ENCODE data around the gene TPH2.

TPH2 gene

DNA sequence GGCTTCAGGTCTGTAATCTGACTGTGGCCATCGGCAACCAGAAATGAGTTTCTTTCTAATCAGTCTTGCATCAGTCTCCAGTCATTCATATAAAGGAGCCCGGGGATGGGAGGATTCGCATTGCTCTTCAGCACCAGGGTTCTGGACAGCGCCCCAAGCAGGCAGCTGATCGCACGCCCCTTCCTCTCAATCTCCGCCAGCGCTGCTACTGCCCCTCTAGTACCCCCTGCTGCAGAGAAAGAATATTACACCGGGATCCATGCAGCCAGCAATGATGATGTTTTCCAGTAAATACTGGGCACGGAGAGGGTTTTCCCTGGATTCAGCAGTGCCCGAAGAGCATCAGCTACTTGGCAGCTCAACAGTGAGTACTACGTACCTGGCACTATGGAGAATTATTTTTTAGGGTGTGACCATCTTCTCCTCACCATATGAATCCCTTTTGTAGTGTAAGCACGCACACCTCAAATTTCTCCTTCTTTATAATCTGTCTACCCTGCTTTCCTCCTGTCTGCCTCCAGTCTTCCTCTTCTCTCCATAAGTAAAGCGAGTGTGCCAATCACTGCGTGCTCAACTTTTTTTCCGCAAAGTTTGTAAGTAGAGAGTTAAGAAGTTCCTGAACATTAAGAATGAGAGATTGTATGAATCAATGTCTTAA, at the start of gene TPH2:
TPH2 (plus strand) TSS at position 118 of the 658 bp plus-strand sequence; CDS start at position 260, 142 bp downstream.
- DNase-seq: peak; percentile 44

DNA sequence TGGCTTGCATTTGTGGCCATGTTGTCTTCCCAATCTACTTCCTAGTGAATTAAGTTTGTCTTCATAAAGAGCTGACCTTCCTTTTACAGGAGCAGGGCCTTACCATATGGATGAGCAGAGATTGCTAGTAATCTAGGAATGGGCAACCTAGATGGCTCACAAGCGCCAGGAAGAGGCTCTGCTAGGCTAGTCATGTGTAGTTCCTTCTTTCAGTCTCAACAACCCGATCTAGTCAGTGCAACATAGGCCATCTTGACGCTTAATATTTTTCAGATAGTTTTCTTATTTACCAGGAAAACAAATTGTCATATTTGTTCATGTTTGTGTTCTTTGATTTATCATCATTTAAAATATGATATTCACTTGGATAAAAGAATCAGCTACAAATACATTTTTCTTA, 48.2 kb upstream of the TPH2 start:
- DNase-seq: no peak

DNA sequence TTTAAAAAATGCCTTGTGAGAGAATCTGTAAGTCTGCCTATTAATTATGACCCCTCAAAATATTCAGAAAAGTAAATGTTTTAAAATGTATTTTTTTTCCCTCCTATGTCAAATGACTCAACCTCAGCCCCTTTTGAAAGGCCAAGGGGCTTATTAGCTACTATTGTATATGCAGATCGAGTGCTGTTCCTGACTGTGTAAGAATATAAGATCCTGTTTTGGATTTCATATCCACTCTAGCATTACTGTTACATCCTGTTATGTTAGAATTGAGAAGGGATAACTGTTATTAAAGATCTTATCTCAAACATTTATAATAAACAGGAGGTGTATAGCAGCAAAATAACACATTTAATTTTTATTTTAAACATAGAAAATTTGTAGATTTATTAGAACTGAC, 46.6 kb upstream of the TPH2 start:
- no peak for DNase-seq

DNA sequence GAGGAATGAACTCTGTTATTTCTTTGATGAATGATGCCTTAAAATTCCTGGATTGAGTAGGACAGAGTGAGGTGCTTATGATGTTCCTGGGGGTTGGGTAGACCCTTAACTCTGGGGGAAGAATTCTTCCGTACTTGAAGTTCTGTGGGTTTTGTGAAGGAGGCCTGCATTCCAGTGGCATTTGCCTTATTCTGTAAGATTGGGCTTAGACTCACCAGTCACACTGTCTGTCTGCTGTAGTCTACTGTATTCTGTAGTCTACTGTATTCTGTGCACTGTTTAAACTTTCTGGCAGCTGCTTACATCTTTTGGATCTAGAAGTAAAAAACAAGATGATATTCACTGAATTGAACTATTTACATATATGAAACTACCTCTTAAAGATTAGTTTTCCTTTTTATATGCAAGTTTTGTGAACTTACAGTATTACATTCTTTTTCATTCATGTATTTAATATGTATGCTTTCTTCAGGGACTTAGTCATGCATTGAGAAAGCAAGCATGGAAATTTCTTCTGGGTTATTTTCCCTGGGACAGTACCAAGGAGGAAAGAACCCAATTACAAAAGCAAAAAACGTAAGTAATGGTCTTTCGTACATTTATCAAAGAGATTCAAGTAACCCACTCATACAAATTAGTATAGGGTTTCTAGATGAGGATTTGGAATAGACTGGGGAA, 42.3 kb upstream of the TPH2 start:
- no peak for DNase-seq

DNA sequence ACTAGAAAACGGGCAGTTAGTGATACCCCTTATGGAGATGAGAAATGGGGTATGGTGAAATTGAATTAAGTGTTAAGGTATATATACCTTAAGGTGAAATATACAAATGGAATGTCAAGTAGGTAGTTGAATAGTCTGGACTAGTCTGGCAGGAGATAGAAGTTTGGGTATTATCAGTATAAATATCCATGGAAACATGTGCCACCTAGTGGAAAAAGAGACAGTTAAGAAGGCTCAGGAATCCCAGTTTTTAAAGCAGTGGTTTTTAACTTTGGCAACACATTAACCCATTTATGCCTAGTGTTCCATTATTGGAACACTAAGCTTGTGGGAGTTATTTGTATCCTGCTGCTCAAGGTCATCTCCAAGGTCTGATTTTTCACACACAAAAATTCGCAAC, 38.6 kb upstream of the TPH2 start:
- DNase-seq: peak; percentile 5

DNA sequence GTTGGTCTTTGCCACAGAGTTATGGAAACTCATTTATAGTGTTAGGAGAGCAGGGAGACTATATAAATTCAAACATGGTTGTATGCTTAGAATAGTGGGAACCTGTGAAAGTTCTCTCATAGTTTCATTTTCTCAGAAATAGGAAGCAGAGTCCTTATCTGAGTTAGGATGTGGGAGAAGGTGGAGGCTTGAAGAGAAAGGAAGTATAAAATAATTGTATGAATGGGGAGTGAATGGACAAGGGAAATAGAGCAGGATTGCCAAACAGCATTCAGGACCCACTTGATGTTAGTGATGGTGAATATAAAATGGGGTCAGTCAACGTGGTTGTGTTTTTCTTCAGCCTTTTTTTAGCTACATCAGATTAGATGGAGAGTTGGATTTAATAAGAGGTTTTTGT, 34.0 kb upstream of the TPH2 start:
- DNase-seq: no peak

- no peak for DNase-seq
Measured at GRCh38 chr12:71935594-71935993, 3.1 kb upstream of the TPH2 start.

DNA sequence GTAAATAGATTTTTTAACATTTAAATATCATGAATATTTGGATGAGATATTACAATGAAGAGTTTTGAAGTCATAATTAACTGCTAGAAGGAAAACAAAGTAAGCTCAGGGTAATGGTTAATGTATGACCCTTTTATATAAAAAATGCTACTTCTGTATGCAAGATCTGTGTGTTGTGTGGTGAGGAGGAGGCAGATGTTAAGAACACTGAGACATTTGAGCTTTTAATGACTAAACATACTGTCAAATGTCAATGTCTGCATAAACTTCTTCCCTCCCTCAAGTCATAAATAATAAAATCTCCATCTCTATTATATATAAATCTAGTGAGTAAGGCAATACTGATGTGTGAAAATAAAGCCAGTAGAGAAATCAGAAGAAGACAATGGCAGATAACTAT, 1.4 kb downstream of the TPH2 start:
- DNase-seq: no peak

DNA sequence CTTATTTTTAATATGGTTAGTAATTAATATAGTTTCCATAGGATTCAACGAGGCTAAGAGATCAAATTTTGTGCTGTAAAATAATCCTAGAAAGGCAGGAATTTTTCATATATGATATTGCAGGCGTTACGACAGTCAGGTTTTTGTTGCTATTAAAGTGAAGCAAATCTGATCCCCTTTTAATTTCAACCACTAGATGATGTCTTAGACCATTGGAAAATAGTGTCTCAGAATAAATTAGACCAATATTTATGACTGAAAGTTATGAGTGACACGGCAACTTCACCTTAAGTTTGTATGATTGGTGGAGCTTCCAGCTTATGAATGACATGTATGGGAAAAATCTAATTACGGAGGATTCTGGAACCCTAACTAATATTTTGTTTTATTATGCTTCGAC, 2.5 kb downstream of the TPH2 start:
- DNase-seq: no peak

GRCh38 chr12:71942259-71942658, 3.6 kb downstream of the TPH2 start:
- no peak for DNase-seq

- DNase-seq: no peak
Measured at GRCh38 chr12:71942703-71943102, 4.1 kb downstream of the TPH2 start.

- no peak for DNase-seq
Measured at GRCh38 chr12:71945121-71945520, 6.5 kb downstream of the TPH2 start.

GRCh38 chr12:71945883-71946282, 7.2 kb downstream of the TPH2 start:
- DNase-seq: no peak

DNA sequence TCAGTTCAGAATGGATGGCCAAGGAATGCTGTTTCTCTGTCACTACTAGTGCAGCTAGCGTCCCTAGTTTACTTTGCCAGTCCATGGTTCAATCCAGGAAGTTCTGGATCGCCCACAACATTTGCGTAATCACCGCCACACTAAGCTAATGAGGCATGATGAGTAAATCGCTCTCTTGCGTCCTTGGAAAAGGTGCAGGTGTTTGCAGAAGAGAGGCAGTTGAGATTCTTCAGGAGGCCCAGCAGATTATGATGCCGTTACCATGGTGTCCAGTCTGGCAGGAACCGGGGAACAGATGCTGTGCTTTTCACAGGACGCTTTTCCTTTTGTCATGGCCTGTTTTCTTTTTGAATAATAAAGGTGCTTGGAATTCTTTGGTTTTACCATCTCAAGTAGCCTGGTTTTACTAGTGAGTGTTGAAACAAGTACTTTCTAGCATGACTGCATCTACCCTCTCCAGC, 9.0 kb downstream of the TPH2 start:
- peak; percentile 1 for DNase-seq

DNA sequence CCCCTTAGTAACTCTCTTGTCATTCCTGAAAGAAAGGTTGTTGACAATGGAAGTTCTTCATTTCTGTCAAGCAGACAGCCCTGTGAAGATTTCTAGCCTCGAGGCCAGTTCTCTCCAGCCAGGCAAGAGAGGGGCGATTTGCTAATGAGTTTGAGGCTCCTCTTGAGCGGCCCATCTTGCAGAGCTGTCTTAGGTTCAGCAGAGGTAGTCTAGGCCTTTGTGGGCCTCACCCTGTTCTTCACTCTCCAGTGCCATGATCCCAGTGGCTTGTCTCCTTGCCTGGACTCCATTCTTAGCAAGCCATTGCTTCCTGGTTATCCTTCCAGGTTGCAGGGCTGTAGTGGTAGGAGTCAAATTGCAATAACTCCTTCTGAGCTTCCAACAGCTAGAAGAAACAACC, 9.7 kb downstream of the TPH2 start:
- no peak for DNase-seq

- DNase-seq: no peak
Measured at GRCh38 chr12:71949646-71950045, 11.0 kb downstream of the TPH2 start.

DNA sequence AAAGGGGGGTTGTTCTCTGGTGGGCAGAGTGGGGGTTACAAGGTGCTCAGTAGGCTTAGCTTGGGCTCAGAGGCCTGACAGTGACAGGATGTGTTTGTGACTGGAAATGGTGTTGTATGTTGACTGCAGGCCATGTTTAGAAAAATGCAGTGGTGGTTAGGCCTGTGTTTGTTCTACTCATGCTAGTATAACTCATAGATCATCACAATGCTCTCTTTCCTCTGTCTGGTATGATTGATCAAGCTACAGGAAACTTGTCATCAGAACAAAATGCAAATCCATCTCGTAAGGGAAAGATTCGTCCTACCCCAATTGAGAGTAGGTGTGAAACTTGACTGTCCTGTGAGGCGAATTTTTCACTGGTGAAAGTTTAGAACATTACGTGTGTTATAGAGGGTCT, 11.8 kb downstream of the TPH2 start:
- DNase-seq: no peak

DNA sequence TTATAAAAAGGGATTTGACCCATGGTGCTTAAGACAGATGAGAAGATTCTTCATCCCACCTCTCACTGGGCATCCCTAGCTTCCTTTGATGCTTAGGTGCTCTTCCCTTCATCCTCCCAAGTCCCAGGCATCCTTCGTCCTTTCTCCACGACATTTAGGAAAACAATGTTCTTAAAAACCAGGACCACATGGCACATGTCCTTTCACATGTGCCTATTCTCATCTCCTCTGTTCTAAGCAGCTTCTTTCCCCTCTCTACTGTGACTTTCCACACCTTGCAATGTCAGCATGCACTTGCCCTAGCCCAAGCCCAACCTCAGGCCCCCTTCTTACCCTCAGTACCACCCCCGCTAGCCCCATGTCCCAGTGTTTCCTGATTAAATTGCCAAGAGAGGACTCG, 12.2 kb downstream of the TPH2 start:
- DNase-seq: no peak

DNA sequence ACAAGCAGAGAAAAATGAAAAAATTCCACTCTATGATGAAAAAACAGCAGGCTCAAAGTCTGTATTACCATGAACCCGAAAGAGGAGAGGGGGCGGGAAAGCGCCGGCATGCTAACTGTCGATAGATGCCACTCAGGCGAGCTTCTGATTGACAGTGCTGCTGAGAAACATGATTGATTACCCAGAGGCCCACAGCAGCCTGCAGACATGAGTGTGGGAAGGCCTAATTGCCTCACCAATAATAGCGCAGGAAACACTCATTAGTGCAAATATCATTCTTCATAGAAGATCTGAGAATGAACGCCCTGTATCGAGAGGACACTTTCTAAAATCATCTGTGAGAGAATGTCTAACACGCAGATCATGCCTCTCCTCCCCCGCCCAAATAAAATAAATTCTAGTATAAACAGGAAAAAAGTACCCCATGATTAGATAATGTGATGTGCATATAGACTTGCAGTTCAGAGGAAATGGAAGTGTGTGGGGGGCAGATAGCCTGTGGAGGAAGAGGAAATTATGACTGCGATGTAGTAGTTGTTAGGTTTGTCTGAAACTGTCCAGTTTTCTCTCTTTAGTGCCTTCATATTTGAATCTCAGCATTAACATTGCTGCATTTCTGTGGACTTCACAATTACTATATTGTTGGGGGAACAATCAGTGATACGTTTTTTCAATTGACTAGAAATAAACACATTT, 15.6 kb downstream of the TPH2 start:
- DNase-seq: no peak

DNA sequence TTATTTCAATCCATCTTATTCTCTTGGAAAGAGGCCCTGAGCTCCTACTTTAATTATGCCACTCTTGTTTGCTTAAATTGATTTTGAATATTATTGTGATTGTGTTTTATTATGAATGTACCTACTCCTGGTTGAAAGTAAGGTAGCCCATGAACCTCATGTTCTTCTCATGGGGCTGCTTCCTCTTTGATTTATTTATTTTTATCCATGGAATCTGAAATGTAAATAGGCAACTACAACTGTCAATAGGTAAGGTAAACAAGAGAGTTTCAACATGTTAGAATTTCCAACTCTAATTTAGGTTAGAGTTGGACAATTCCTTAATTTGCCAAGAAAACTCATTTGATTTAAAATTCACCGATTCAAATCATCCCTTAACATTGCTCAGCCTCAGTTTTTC, 16.2 kb downstream of the TPH2 start:
- no peak for DNase-seq

GRCh38 chr12:71955970-71956369, 17.3 kb downstream of the TPH2 start:
- no peak for DNase-seq

DNA sequence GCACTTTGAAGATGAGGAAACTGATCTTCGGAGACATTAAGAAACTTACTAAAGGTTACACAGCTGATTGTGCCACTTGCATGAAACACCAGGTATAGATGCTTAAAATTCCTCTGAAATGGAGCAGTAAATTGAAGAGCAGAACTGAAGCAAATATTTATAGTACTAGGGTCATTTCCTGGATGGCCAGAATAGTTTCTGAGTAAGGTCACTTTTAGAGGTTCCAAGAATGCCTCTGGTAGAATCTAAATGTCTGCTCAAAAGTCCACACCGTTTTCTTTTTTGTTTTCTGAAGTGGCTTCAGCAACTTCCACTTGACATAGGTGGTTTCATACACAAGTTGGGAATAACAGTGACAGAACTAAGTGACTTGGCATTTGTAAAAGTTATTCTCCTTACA, 19.4 kb downstream of the TPH2 start:
- DNase-seq: no peak

DNA sequence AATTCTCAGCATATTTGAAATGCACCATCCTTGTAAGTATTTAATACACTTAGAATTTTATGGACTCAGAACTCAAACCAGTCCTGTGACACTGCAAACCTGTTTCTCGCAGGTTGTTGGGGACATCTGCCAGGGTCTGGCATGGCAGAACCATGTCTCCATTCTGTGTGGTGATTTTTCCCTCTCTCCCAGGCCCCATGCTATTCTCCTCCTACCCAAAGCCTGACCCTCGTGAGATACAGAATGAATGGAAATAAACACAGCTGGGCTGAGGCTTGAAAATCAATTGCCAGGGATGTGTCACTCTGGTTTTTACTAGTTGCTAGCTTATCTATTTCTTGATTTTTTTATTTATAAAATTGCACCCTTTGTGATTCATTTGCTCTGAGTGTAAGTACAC, 19.8 kb downstream of the TPH2 start:
- DNase-seq: no peak

- no peak for DNase-seq
Measured at GRCh38 chr12:71958993-71959578, 20.4 kb downstream of the TPH2 start.

All from suppressor macrophage treated with lipopolysaccharide for 4 hours (primary cell).